Measurements from ENCODE around the gene FMO2. TPM values are rescaled to one million over a fixed set of nuclear protein-coding genes. Genes with fewer than 3 reads are reported as not detected.

FMO2 gene
- total RNA-seq, 4 donors from 2014 or later: 3.8 to 23.1 (median 6.9) TPM

GRCh38 chr1:171173069-171173468 is 12.0 kb upstream of the FMO2 start:
- no peak for DNase-seq (ENCODE audit: low spot score in 2 of 2)
- no peak for TF ChIP-seq EP300 (IDR thresholded peaks at IDR 0.05)
- no peak for TF ChIP-seq POLR2A (IDR thresholded peaks at IDR 0.05)
- no peak for TF ChIP-seq POLR2AphosphoS5 (IDR thresholded peaks at IDR 0.05)
- no peak for TF ChIP-seq CTCF (IDR thresholded peaks at IDR 0.05)
- H3K27ac ChIP-seq: no peak overlapping the region
- no peaks in the 10 kb centered on the region for H3K9me3 ChIP-seq
- 94% methylated on average over 1 of the region's 1 CpG for WGBS
- H3K4me3 ChIP-seq: no peak overlapping the region
- no peaks in the 10 kb centered on the region for H3K4me1 ChIP-seq
- no peaks in the 10 kb centered on the region for H3K27me3 ChIP-seq
- no peaks in the 10 kb centered on the region for H3K36me3 ChIP-seq

- no peaks in the 10 kb centered on the region for H3K9me3 ChIP-seq
- no peak for TF ChIP-seq EP300 (IDR thresholded peaks at IDR 0.05)
- no peak for TF ChIP-seq CTCF (IDR thresholded peaks at IDR 0.05)
- TF ChIP-seq POLR2AphosphoS5 (IDR thresholded peaks at IDR 0.05): no peak
- TF ChIP-seq POLR2A (IDR thresholded peaks at IDR 0.05): no peak
- WGBS: 94% methylated on average over 1 of the region's 1 CpG
- DNase-seq (ENCODE audit: low spot score in 2 of 2): no peak
- H3K4me1 ChIP-seq: no peaks in the 10 kb centered on the region
- no peak overlapping the region for H3K27ac ChIP-seq
- H3K4me3 ChIP-seq: no peak overlapping the region
- H3K36me3 ChIP-seq: no peaks in the 10 kb centered on the region
- H3K27me3 ChIP-seq: no peaks in the 10 kb centered on the region
These were observed 10.4 kb upstream of the FMO2 start for GRCh38 chr1:171174560-171175294.

- 99% methylated on average over 4 of the region's 4 CpGs for WGBS
- no peak overlapping the region for H3K27ac ChIP-seq
- TF ChIP-seq CTCF (IDR thresholded peaks at IDR 0.05) (no peak), EP300 (IDR thresholded peaks at IDR 0.05) (no peak), POLR2A (IDR thresholded peaks at IDR 0.05) (no peak), POLR2AphosphoS5 (IDR thresholded peaks at IDR 0.05) (no peak)
These were observed 7.8 kb upstream of the FMO2 start for GRCh38 chr1:171177261-171177660.

GRCh38 chr1:171179318-171180227 is 5.5 kb upstream of the FMO2 start:
- H3K9me3 ChIP-seq: no peaks in the 10 kb centered on the region
- no peaks in the 10 kb centered on the region for H3K27me3 ChIP-seq
- no peaks in the 10 kb centered on the region for H3K36me3 ChIP-seq
- 71% methylated on average over 5 of the region's 5 CpGs for WGBS
- no peak for TF ChIP-seq EP300 (IDR thresholded peaks at IDR 0.05)
- no peak for TF ChIP-seq POLR2AphosphoS5 (IDR thresholded peaks at IDR 0.05)
- no peak for TF ChIP-seq POLR2A (IDR thresholded peaks at IDR 0.05)
- no peak for TF ChIP-seq CTCF (IDR thresholded peaks at IDR 0.05)
- DNase-seq (ENCODE audit: low spot score in 2 of 2): no peak
- no peak overlapping the region for H3K4me3 ChIP-seq
- no peak overlapping the region for H3K27ac ChIP-seq
- no peaks in the 10 kb centered on the region for H3K4me1 ChIP-seq

More at GRCh38 chr1:171177261-171177660, 7.8 kb upstream of the FMO2 start:
- no peaks in the 10 kb centered on the region for H3K27me3 ChIP-seq
- no peaks in the 10 kb centered on the region for H3K36me3 ChIP-seq
- H3K4me1 ChIP-seq: no peaks in the 10 kb centered on the region
- H3K4me3 ChIP-seq: no peak overlapping the region
- no peak for DNase-seq (ENCODE audit: low spot score in 2 of 2)
- H3K9me3 ChIP-seq: no peaks in the 10 kb centered on the region

- DNase-seq (ENCODE audit: low spot score in 2 of 2): no peak
- H3K4me3 ChIP-seq: no peak overlapping the region
- no peaks in the 10 kb centered on the region for H3K9me3 ChIP-seq
- TF ChIP-seq POLR2AphosphoS5 (IDR thresholded peaks at IDR 0.05) (no peak), POLR2A (IDR thresholded peaks at IDR 0.05) (no peak), CTCF (IDR thresholded peaks at IDR 0.05) (no peak), EP300 (IDR thresholded peaks at IDR 0.05) (no peak)
- H3K27me3 ChIP-seq: no peaks in the 10 kb centered on the region
- no peak overlapping the region for H3K27ac ChIP-seq
- no peaks in the 10 kb centered on the region for H3K36me3 ChIP-seq
- no peaks in the 10 kb centered on the region for H3K4me1 ChIP-seq
- WGBS: 84% methylated on average over 2 of the region's 2 CpGs
These were observed 4.4 kb upstream of the FMO2 start for GRCh38 chr1:171180670-171181069.
